ENCODE measurements around the gene ZDHHC19.

ZDHHC19 gene

DNA sequence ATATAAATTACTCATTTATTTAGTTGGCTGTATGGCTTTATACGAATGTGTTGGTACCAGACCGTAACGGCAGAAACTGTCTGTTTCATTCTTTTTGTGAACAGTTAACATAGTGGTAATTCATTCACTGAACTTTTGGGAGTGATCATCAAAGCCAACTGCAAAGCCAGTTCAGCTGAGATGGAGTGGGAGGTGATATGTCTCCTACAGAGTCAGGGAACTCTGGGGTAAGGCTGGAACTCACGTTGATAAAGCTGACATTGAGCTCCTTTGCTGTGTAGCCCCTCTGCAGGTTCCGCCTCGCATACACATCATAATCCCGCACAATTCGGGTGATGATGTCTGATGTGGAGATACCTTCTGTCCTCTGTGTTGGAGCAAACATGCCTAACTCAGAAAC lies 30.5 kb upstream of the ZDHHC19 start:
- H3K79me2 ChIP-seq (ENCODE audit: insufficient read depth, low read length): no peaks in the 10 kb centered on the region
- no peak overlapping the region for H3K27ac ChIP-seq (ENCODE audit: low read length)
- H2AFZ ChIP-seq (ENCODE audit: low read depth, low read length): no peak overlapping the region
- no peak overlapping the region for H3K4me3 ChIP-seq (ENCODE audit: low read depth in 1 of 2, low read length in 2 of 2)
- TF ChIP-seq EZH2 (IDR thresholded peaks at IDR 0.05; ENCODE audit: borderline replicate concordance, low read depth, low read length, severe bottlenecking): no peak
- TF ChIP-seq, protein P1, sequence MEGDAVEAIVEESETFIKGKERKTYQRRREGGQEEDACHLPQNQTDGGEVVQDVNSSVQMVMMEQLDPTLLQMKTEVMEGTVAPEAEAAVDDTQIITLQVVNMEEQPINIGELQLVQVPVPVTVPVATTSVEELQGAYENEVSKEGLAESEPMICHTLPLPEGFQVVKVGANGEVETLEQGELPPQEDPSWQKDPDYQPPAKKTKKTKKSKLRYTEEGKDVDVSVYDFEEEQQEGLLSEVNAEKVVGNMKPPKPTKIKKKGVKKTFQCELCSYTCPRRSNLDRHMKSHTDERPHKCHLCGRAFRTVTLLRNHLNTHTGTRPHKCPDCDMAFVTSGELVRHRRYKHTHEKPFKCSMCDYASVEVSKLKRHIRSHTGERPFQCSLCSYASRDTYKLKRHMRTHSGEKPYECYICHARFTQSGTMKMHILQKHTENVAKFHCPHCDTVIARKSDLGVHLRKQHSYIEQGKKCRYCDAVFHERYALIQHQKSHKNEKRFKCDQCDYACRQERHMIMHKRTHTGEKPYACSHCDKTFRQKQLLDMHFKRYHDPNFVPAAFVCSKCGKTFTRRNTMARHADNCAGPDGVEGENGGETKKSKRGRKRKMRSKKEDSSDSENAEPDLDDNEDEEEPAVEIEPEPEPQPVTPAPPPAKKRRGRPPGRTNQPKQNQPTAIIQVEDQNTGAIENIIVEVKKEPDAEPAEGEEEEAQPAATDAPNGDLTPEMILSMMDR (IDR thresholded peaks at IDR 0.05; ENCODE audit: borderline replicate concordance, extremely low read depth, low read length, poor library complexity, severe bottlenecking): no peak
- DNase-seq: no peak
- H3K4me1 ChIP-seq (ENCODE audit: insufficient read depth, low read length): peaks cover 10% of the 10 kb centered on the region
- H3K9ac ChIP-seq (ENCODE audit: low read depth, low read length): no peak overlapping the region
- H3K4me2 ChIP-seq (ENCODE audit: insufficient read depth, low read length): no peak overlapping the region
- H3K9me3 ChIP-seq (ENCODE audit: insufficient read depth, low read length, severe bottlenecking): no peaks in the 10 kb centered on the region
- H4K20me1 ChIP-seq (ENCODE audit: insufficient read depth, low read length): no peaks in the 10 kb centered on the region
- H3K36me3 ChIP-seq (ENCODE audit: insufficient read depth, low read length): peaks cover 47% of the 10 kb centered on the region
- no peak for ATAC-seq (ENCODE audit: insufficient read depth, low read depth)
- H3K27me3 ChIP-seq (ENCODE audit: insufficient read depth, low read length, poor library complexity): no peaks in the 10 kb centered on the region

DNA sequence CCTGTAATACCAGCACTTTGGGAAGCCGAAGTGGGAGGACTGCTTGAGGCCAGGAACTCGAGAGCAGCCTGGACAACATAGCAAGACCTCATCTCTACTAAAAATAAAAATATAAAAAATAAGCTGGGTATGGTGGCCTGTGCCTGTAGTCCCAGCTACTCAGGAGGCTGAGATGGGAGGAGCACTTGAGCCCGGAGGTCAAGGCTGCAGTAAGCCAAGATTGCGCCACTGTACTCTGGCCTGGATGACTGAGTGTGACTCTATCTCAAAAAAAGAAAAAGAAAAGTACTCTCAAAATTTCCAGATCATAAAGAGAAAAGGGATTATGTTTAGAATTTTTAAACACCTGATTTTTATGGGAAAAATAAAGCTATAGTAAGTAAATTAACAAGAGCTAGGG lies 29.2 kb upstream of the ZDHHC19 start:
- no peak overlapping the region for H3K4me3 ChIP-seq (ENCODE audit: low read depth in 1 of 2, low read length in 2 of 2)
- peaks cover 41% of the 10 kb centered on the region for H3K36me3 ChIP-seq (ENCODE audit: insufficient read depth, low read length)
- DNase-seq: no peak
- H3K79me2 ChIP-seq (ENCODE audit: insufficient read depth, low read length): no peaks in the 10 kb centered on the region
- H3K27me3 ChIP-seq (ENCODE audit: insufficient read depth, low read length, poor library complexity): no peaks in the 10 kb centered on the region
- H3K4me1 ChIP-seq (ENCODE audit: insufficient read depth, low read length): peaks cover 15% of the 10 kb centered on the region
- H3K9ac ChIP-seq (ENCODE audit: low read depth, low read length): no peak overlapping the region
- H4K20me1 ChIP-seq (ENCODE audit: insufficient read depth, low read length): no peaks in the 10 kb centered on the region
- TF ChIP-seq, protein P1 (IDR thresholded peaks at IDR 0.05; ENCODE audit: borderline replicate concordance, extremely low read depth, low read length, poor library complexity, severe bottlenecking): no peak
- no peak for TF ChIP-seq EZH2 (IDR thresholded peaks at IDR 0.05; ENCODE audit: borderline replicate concordance, low read depth, low read length, severe bottlenecking)
- H3K9me3 ChIP-seq (ENCODE audit: insufficient read depth, low read length, severe bottlenecking): no peaks in the 10 kb centered on the region
- H3K4me2 ChIP-seq (ENCODE audit: insufficient read depth, low read length): no peak overlapping the region
- ATAC-seq (ENCODE audit: insufficient read depth, low read depth): no peak
- no peak overlapping the region for H3K27ac ChIP-seq (ENCODE audit: low read length)
- no peak overlapping the region for H2AFZ ChIP-seq (ENCODE audit: low read depth, low read length)

DNA sequence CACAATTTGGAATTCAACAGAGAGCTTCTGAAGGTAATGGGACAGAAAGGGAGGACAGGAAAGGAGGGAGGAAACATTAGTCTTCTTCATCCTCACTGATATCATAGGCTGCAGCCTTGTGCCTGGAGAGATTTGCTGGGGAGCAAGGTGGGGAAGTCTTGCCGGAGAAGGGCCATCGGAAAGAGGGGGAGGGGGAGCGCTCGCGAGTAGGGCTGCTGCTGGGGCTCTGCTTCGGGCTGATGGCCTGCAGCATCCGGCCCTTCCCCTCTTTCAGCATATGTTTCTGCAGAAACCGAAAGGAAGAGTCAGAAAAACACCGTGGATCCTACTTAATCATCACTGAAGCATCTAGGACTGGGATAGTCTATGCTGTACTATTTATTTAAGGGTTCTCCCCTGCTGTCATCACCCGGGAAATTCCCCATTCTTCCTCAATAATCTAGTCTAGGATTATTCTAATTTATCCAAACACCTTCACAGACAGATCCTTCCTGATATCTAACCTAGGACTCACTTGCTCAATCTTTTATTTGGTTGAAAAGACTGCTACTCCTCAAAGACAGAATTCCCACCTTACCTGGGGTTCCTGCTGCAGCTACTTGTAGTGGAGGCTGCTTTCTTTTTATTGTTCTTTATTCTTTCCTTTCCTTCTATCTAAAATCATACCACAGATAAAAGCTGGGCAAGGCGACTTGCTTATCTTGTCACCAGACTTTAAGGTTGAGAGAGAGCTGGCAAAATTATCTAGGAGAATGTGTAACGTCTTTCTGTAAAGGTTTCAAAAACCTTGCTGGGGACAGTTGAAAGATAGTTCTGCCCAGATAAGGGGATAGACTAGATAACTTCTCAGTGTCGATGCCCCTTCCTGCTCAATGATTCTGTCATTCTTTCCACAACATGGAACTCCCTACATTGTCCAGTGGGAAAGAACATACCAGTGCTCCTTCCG lies 27.7 kb upstream of the ZDHHC19 start:
- no peak overlapping the region for H3K27ac ChIP-seq (ENCODE audit: low read length)
- no peak overlapping the region for H2AFZ ChIP-seq (ENCODE audit: low read depth, low read length)
- DNase-seq: no peak
- H3K4me1 ChIP-seq (ENCODE audit: insufficient read depth, low read length): peaks cover 15% of the 10 kb centered on the region
- no peak for TF ChIP-seq EZH2 (IDR thresholded peaks at IDR 0.05; ENCODE audit: borderline replicate concordance, low read depth, low read length, severe bottlenecking)
- TF ChIP-seq, protein P1 (IDR thresholded peaks at IDR 0.05; ENCODE audit: borderline replicate concordance, extremely low read depth, low read length, poor library complexity, severe bottlenecking): no peak
- H3K4me2 ChIP-seq (ENCODE audit: insufficient read depth, low read length): no peak overlapping the region
- ATAC-seq (ENCODE audit: insufficient read depth, low read depth): no peak
- H4K20me1 ChIP-seq (ENCODE audit: insufficient read depth, low read length): no peaks in the 10 kb centered on the region
- no peaks in the 10 kb centered on the region for H3K27me3 ChIP-seq (ENCODE audit: insufficient read depth, low read length, poor library complexity)
- peaks cover 41% of the 10 kb centered on the region for H3K36me3 ChIP-seq (ENCODE audit: insufficient read depth, low read length)
- H3K9ac ChIP-seq (ENCODE audit: low read depth, low read length): no peak overlapping the region
- no peaks in the 10 kb centered on the region for H3K79me2 ChIP-seq (ENCODE audit: insufficient read depth, low read length)
- H3K9me3 ChIP-seq (ENCODE audit: insufficient read depth, low read length, severe bottlenecking): no peaks in the 10 kb centered on the region
- H3K4me3 ChIP-seq (ENCODE audit: low read depth in 1 of 2, low read length in 2 of 2): no peak overlapping the region

Measured in DND-41 (cell line).